Thymus (tissue), 11 donors: ENCODE measurements around the gene AVPR2. TPM values are rescaled to one million over a fixed set of nuclear protein-coding genes. Genes with fewer than 3 reads are reported as not detected.
A peak's percentile ranks its signal among the peaks of the same experiment; 100 is the strongest.

Source experiments
- DNase-seq, 9 donors: peaks; one replicate each; pipeline ENCODE4 v3.0.0-alpha.2; 2013; ENCODE audit warnings: low spot score in 9 of 9, low read depth in 6 of 9, missing footprints in 1 of 9
- H3K27ac ChIP-seq, 2 donors: one replicate each; pipeline ENCODE4 v1.5.1; 2013; ENCODE audit warnings: control low read depth in 1 of 2, low read depth in 1 of 2, low read length in 1 of 2, mild to moderate bottlenecking in 1 of 2, moderate library complexity in 1 of 2
- H3K27me3 ChIP-seq, 2 donors: one replicate each; pipeline ENCODE4 v1.5.1; 2013; ENCODE audit warnings: low read length in 1 of 2; ENCODE audit not compliant: control insufficient read depth in 2 of 2, insufficient read depth in 1 of 2
- H3K36me3 ChIP-seq, 2 donors: one replicate each; pipeline ENCODE4 v1.5.1; 2013; ENCODE audit warnings: low read length in 1 of 2, mild to moderate bottlenecking in 1 of 2, moderate library complexity in 1 of 2; ENCODE audit not compliant: control insufficient read depth in 2 of 2, insufficient read depth in 2 of 2
- H3K4me1 ChIP-seq, 2 donors: one replicate each; pipeline ENCODE4 v1.5.1; 2013; ENCODE audit warnings: low read length in 2 of 2; ENCODE audit not compliant: control insufficient read depth in 2 of 2, insufficient read depth in 2 of 2
- H3K4me3 ChIP-seq, 2 donors: one replicate each; pipeline ENCODE4 v1.5.1; 2013; ENCODE audit warnings: low read length in 2 of 2, control low read depth in 1 of 2, mild to moderate bottlenecking in 1 of 2
- H3K9me3 ChIP-seq, 2 donors: one replicate each; pipeline ENCODE4 v1.5.1; 2013; ENCODE audit warnings: low read length in 1 of 2, mild to moderate bottlenecking in 1 of 2; ENCODE audit not compliant: control insufficient read depth in 2 of 2, insufficient read depth in 1 of 2
- WGBS: extraction: QIAGEN DNeasy Blood & Tissue Kit; methylation state at CpG from one replicate; pipeline ENCODE4 v1.1.7; 2013; 5-methylcytosine and 5-hydroxymethylcytosine counted together
- polyA plus RNA-seq: library from polyadenylated mRNA; stranded (reverse); fragments of 200-250 nt; gene quantifications from one replicate; pipeline ENCODE4 v1.2.3, GENCODE V29; 2013
- total RNA-seq: library from RNA; stranded (reverse); fragments of 120-200 nt; gene quantifications from one replicate; pipeline ENCODE4 v1.2.4, GENCODE V29; 2013
- donor health status: healthy.

The AVPR2 gene
- total and polyA plus RNA-seq, 2 donors: 0.24 to 1.8 TPM

DNA sequence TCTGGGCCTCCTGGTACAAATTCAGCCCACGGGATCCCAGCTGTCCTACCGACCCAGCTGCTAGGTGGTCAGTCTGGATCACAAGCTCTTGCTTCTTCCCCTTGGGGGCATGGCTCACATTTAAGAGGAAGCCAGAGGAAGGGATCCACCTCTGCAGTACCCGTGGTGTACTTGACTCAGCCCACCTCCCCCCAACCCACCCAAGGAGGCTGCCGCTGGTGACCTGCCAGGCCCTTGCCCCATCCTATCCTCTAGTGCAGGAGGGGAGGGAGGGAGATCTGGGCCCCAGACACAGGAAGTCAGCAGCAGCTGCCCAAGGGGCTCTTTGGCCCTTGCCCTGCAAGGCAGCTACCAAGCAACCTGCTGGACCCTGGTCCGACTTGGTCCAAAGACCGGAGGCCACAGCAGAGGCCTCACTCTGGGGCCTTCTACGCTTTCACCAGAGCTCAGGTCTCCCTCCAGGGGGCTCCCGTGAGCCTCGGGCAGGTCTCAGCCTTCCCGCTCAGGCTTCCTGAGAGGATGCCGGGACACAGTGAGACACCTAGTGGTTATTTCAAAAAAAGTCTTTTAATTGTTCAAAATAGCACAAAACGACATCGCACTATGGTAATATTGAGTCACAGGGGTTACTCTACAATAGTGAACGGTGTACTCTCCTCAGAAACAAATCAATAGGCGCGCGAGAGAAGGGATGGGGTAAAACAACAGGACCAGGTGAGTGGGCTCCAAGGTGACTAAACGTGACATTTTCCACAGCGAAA, 42.7 kb downstream of the AVPR2 start:
- WGBS: 46% methylated on average over 19 of the region's 19 CpGs
- Histone ChIP-seq H3K27ac (peak overlapping the region in 1 of 2 donors; percentile 50), H3K27me3 (peaks cover 0 to 19% of the 10 kb centered on the region in 2 donors), H3K9me3 (no peaks in the 10 kb centered on the region), H3K4me3 (no peak overlapping the region), H3K36me3 (peaks cover 37 to 45% of the 10 kb centered on the region in 2 donors), H3K4me1 (peaks cover 7 to 48% of the 10 kb centered on the region in 2 donors)
- DNase-seq: peak in 3 of 9 donors; percentile 70 to 86 (median 84)

- WGBS: 96% methylated on average over 10 of the region's 10 CpGs
- no peak overlapping the region for H3K4me3 ChIP-seq
- peaks cover 7 to 50% of the 10 kb centered on the region in 2 donors for H3K4me1 ChIP-seq
- H3K36me3 ChIP-seq: peaks cover 44 to 53% of the 10 kb centered on the region in 2 donors
- H3K27me3 ChIP-seq: peaks cover 0 to 13% of the 10 kb centered on the region in 2 donors
- H3K9me3 ChIP-seq: no peaks in the 10 kb centered on the region
- DNase-seq: no peak
- H3K27ac ChIP-seq: peak overlapping the region in 1 of 2 donors; percentile 50
Observed at GRCh38 chrX:153948002-153948466, 43.6 kb downstream of the AVPR2 start.

DNA sequence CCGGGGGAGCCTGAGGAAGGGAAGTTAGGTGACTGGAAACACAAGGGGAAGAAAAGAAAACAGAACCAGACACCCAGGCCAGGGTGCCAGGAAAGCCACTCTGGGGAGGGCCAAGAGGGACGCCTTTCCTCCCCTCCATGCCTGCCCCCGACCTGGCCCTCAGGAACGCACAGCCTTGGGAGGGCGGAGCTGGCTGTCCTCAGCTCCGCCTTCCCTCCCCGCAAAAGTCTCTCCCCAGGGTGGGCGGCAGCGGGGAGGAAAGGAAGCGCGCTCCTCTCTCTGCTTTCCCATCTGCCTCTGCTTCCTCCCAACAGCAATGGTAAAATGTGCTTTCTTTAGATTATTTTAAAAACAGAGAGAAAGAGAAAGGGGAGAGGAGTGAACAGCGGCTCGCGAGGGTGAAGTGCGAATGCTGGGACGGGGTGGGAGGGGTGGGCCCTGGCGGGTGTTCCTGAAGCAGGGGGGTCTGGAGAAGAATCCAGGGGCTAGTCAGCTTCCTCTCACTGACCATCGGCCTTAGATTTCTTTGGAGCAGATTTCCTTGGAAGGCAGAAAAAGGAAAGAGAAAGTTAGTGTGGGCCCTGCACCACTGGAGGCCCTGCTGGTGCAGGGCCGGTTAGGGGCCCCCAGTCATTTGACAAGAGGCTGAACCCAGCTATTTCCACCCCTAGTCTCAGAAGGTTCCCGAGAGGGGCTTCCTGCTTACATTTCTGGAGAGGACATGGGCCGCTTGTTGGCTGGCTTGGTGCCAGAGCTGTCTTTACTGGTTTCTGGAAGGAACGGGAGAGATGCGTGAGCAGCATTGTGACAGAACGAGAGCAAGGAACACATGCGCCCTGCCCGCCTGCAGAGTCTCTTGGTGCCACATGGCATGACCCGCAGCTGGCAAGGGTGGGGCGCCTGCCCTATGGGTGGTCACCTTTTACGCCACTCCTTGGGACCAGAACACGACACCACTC, 44.7 kb downstream of the AVPR2 start:
- Histone ChIP-seq H3K4me1 (peaks cover 2 to 44% of the 10 kb centered on the region in 2 donors), H3K4me3 (no peak overlapping the region), H3K36me3 (peaks cover 51 to 64% of the 10 kb centered on the region in 2 donors), H3K27ac (peak overlapping the region; percentile 36 to 69), H3K9me3 (no peaks in the 10 kb centered on the region), H3K27me3 (peaks cover 0 to 4% of the 10 kb centered on the region in 2 donors)
- 67% methylated on average over 30 of the region's 30 CpGs for WGBS
- peak in 1 of 9 donors; percentile 49 for DNase-seq

DNA sequence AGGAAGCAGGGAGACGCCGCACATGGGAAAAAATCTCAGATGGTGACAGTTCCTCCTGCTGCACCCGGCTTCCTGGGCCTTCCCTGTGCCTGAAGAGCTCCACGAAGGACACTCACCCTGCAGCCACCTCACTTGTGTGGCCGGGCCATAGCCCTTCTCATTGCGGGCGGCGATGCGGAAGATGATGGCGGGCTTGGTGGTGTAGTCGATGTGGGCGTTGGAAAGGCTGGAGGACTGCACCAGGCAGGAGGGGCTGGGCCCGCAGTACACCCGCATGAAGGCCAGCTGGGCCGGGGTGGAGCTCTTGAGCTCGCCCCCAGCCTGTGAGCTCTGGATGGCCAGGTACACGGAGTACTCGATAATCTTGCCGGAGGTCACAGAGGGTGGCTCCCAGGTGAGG, 45.7 kb downstream of the AVPR2 start:
- Histone ChIP-seq H3K4me1 (peaks cover 2 to 35% of the 10 kb centered on the region in 2 donors), H3K27ac (no peak overlapping the region), H3K9me3 (no peaks in the 10 kb centered on the region), H3K4me3 (no peak overlapping the region), H3K36me3 (peaks cover 61 to 74% of the 10 kb centered on the region in 2 donors), H3K27me3 (no peaks in the 10 kb centered on the region)
- WGBS: 91% methylated on average over 19 of the region's 19 CpGs
- DNase-seq: no peak

DNA sequence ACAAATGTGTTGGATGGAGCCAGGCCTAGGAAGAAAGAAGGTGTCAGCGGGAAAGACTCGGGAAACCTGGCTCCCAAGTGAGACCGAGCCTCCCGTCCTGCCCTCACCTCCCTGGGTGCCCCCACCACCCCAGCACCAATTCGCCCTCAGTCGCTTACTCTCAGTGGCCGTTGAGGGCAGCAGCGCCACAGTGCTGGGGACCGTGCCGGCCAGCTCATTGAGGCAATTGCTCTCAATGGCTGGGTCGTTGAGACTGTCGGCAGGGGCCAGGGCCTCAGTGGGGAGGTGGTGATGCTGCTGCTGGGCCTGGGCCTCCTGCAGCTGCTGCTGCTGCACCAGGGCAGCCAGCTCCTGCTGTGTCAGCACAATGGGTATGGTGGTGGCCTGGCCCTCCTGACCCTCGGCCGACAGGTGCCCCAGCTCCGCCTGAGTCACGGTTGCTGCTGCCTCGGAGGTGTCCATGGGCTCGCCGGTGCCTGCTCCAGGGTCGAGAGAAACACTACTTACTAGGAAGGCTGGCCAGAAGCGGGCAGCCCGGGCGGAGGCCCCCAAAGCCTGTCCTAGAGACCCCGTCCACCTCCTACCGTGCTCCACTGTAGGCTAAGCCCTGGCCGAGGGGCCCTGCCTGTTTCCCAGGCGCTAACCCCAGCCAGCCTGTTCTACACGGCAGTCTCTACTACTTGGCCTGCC, 47.4 kb downstream of the AVPR2 start:
- no peaks in the 10 kb centered on the region for H3K27me3 ChIP-seq
- peaks cover 2 to 32% of the 10 kb centered on the region in 2 donors for H3K4me1 ChIP-seq
- H3K36me3 ChIP-seq: peaks cover 78 to 91% of the 10 kb centered on the region in 2 donors
- DNase-seq: no peak
- no peak overlapping the region for H3K4me3 ChIP-seq
- WGBS: 98% methylated on average over 28 of the region's 28 CpGs
- no peak overlapping the region for H3K27ac ChIP-seq
- H3K9me3 ChIP-seq: no peaks in the 10 kb centered on the region

DNA sequence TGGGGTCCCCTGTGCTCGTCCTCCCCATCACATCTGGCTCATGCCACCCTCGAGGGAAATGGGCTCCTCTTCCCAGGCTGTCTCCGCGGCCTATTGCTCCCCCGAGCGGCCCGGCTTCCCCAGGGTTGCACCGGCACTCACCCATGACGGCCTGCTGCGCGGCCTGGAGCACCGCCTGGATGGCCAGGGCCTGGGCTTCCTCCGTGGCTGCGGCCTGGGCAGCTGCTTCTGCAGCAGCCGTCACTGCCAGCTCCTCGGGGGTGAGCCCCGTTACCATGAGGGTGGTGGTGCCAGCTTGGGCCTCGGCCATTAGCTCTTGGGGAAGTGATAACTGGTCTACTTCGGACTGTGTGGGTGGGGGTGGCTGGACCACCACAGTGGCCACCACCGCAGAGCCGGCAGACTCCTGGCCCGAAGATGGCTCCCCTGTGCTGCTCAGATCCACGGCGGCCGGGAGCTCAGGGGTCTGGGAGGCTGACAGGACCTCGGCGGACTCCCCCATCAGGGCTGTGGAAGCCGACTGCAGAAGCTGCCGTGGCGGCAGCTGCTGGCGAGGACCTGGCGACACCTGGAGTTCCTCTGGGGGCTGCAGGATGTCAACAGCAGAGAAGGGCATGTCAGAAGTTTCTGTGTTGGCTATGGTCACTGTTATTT, 48.0 kb downstream of the AVPR2 start:
- DNase-seq: no peak
- H3K27ac ChIP-seq: no peak overlapping the region
- peaks cover 0 to 27% of the 10 kb centered on the region in 2 donors for H3K4me1 ChIP-seq
- no peak overlapping the region for H3K4me3 ChIP-seq
- peaks cover 85 to 94% of the 10 kb centered on the region in 2 donors for H3K36me3 ChIP-seq
- WGBS: 98% methylated on average over 32 of the region's 32 CpGs
- H3K27me3 ChIP-seq: no peaks in the 10 kb centered on the region
- H3K9me3 ChIP-seq: no peaks in the 10 kb centered on the region

- Histone ChIP-seq H3K27me3 (no peaks in the 10 kb centered on the region), H3K36me3 (peaks cover 85 to 97% of the 10 kb centered on the region in 2 donors), H3K27ac (peak overlapping the region in 1 of 2 donors; percentile 33), H3K4me1 (peaks cover 0 to 21% of the 10 kb centered on the region in 2 donors), H3K9me3 (no peaks in the 10 kb centered on the region), H3K4me3 (no peak overlapping the region)
- peak in 2 of 9 donors; percentile 79 to 80 for DNase-seq
- WGBS: 42% methylated on average over 33 of the region's 33 CpGs
Observed at GRCh38 chrX:153953342-153953830, 48.9 kb downstream of the AVPR2 start.

- Histone ChIP-seq H3K27me3 (no peaks in the 10 kb centered on the region), H3K36me3 (peaks cover 90 to 98% of the 10 kb centered on the region in 2 donors), H3K4me1 (peaks cover 0 to 15% of the 10 kb centered on the region in 2 donors), H3K9me3 (no peaks in the 10 kb centered on the region), H3K27ac (no peak overlapping the region), H3K4me3 (no peak overlapping the region)
- 94% methylated on average over 33 of the region's 33 CpGs for WGBS
- no peak for DNase-seq
Observed at GRCh38 chrX:153953892-153954557, 49.6 kb downstream of the AVPR2 start.
